Measurements from ENCODE around the gene CDC25B. TPM values are rescaled to one million over a fixed set of nuclear protein-coding genes. Genes with fewer than 3 reads are reported as not detected.
A peak's percentile ranks its signal among the peaks of the same experiment; 100 is the strongest.

Gene CDC25B
- total RNA-seq, 1 experiment from 2014 or later = 91.0 TPM

GRCh38 chr20:3763671-3764601 is 32.2 kb upstream of the CDC25B start:
- Histone ChIP-seq H3F3A (ENCODE audit: insufficient read depth, low read depth) (peaks cover 10% of the 10 kb centered on the region), H3K36me3 (ENCODE audit: low read depth) (no peaks in the 10 kb centered on the region), H4K20me1 (ENCODE audit: insufficient read depth) (no peaks in the 10 kb centered on the region; the same call in none of the 2 replicates), H3K79me2 (ENCODE audit: low read depth) (peaks cover 16% of the 10 kb centered on the region), H3K9me3 (ENCODE audit: insufficient read depth, low read depth) (no peaks in the 10 kb centered on the region), H3K4me1 (replicated peaks; ENCODE audit: insufficient read depth) (peaks cover 15% of the 10 kb centered on the region), H3K27ac (no peak overlapping the region), H3K4me3 (no peak overlapping the region), H2AFZ (no peak overlapping the region), H3K27me3 (ENCODE audit: insufficient read depth, low read depth) (no peaks in the 10 kb centered on the region), H3K4me2 (no peak overlapping the region), H3K9me2 (ENCODE audit: insufficient read depth) (no peaks in the 10 kb centered on the region)
- BruUV-seq (replicated peaks) = no TSS peak
- intact Hi-C loops (cut with micrococcal nuclease; ENCODE audit: unreplicated experiment) = no loop called here
- CTCF ChIA-PET = interaction anchor here (0.6 kb wide), 1 partner anchor 14 kb away, joined by 4 read pairs; no protein-coding TSS in a partner anchor
- POLR2A ChIA-PET (ENCODE audit: unreplicated experiment) = no interaction called here
- TF ChIP-seq EZH2 (IDR thresholded peaks at IDR 0.05; ENCODE audit: low read depth) (no peak), CTCF (conservative IDR thresholded peaks at IDR 0.05) (no peak)
- peak in 1 of 2 experiments; percentile 27 for DNase-seq

- CTCF ChIA-PET = no interaction called here
These were observed 31.5 kb upstream of the CDC25B start for GRCh38 chr20:3764659-3765058.

More at GRCh38 chr20:3764659-3765058, 31.5 kb upstream of the CDC25B start:
- Histone ChIP-seq H3F3A (ENCODE audit: insufficient read depth, low read depth) (peaks cover 17% of the 10 kb centered on the region), H3K27ac (no peak overlapping the region), H3K79me2 (ENCODE audit: low read depth) (peaks cover 16% of the 10 kb centered on the region), H2AFZ (no peak overlapping the region), H3K27me3 (ENCODE audit: insufficient read depth, low read depth) (no peaks in the 10 kb centered on the region), H4K20me1 (ENCODE audit: insufficient read depth) (no peaks in the 10 kb centered on the region; the same call in none of the 2 replicates), H3K36me3 (ENCODE audit: low read depth) (no peaks in the 10 kb centered on the region), H3K9me2 (ENCODE audit: insufficient read depth) (no peaks in the 10 kb centered on the region), H3K4me3 (no peak overlapping the region), H3K4me1 (replicated peaks; ENCODE audit: insufficient read depth) (peaks cover 22% of the 10 kb centered on the region), H3K9me3 (ENCODE audit: insufficient read depth, low read depth) (no peaks in the 10 kb centered on the region), H3K4me2 (no peak overlapping the region)
- intact Hi-C loops (cut with micrococcal nuclease; ENCODE audit: unreplicated experiment) = no loop called here
- no peak for TF ChIP-seq EZH2 (IDR thresholded peaks at IDR 0.05; ENCODE audit: low read depth)
- TF ChIP-seq CTCF (conservative IDR thresholded peaks at IDR 0.05) = no peak
- no TSS peak for BruUV-seq (replicated peaks)
- POLR2A ChIA-PET (ENCODE audit: unreplicated experiment) = no interaction called here
- DNase-seq = peak in 1 of 2 experiments; percentile 32

All from PC-9 (cell line).